ENCODE data around the gene CSRP2.

Gene CSRP2

GRCh38 chr12:76898442-76898841 lies 19.6 kb upstream of the CSRP2 start:
- TF ChIP-seq CTCF (IDR thresholded peaks at IDR 0.05; ENCODE audit: insufficient read depth, low read length, poor library complexity, severe bottlenecking) = no peak
- Histone ChIP-seq H3K36me3 (ENCODE audit: control insufficient read depth, insufficient read depth, low read length) (no peaks in the 10 kb centered on the region), H3K4me3 (replicated peaks; ENCODE audit: low read depth, low read length) (no peak overlapping the region), H3K27me3 (replicated peaks; ENCODE audit: control insufficient read depth, insufficient read depth, low read length) (no peaks in the 10 kb centered on the region)
- DNase-seq (ENCODE audit: extremely low read depth, insufficient read length) = no peak

GRCh38 chr12:76896274-76896673 lies 17.5 kb upstream of the CSRP2 start:
- Histone ChIP-seq H3K27me3 (replicated peaks; ENCODE audit: control insufficient read depth, insufficient read depth, low read length) (no peaks in the 10 kb centered on the region), H3K4me3 (replicated peaks; ENCODE audit: low read depth, low read length) (no peak overlapping the region), H3K36me3 (ENCODE audit: control insufficient read depth, insufficient read depth, low read length) (no peaks in the 10 kb centered on the region)
- no peak for TF ChIP-seq CTCF (IDR thresholded peaks at IDR 0.05; ENCODE audit: insufficient read depth, low read length, poor library complexity, severe bottlenecking)
- DNase-seq (ENCODE audit: extremely low read depth, insufficient read length) = no peak

GRCh38 chr12:76895796-76896195 lies 17.0 kb upstream of the CSRP2 start:
- H3K27me3 ChIP-seq (replicated peaks; ENCODE audit: control insufficient read depth, insufficient read depth, low read length) = no peaks in the 10 kb centered on the region
- no peak overlapping the region for H3K4me3 ChIP-seq (replicated peaks; ENCODE audit: low read depth, low read length)
- no peak for DNase-seq (ENCODE audit: extremely low read depth, insufficient read length)
- TF ChIP-seq CTCF (IDR thresholded peaks at IDR 0.05; ENCODE audit: insufficient read depth, low read length, poor library complexity, severe bottlenecking) = no peak
- H3K36me3 ChIP-seq (ENCODE audit: control insufficient read depth, insufficient read depth, low read length) = no peaks in the 10 kb centered on the region

GRCh38 chr12:76891609-76892008 lies 12.8 kb upstream of the CSRP2 start:
- no peak for DNase-seq (ENCODE audit: extremely low read depth, insufficient read length)
- TF ChIP-seq CTCF (IDR thresholded peaks at IDR 0.05; ENCODE audit: insufficient read depth, low read length, poor library complexity, severe bottlenecking) = no peak
- Histone ChIP-seq H3K36me3 (ENCODE audit: control insufficient read depth, insufficient read depth, low read length) (no peaks in the 10 kb centered on the region), H3K4me3 (replicated peaks; ENCODE audit: low read depth, low read length) (no peak overlapping the region), H3K27me3 (replicated peaks; ENCODE audit: control insufficient read depth, insufficient read depth, low read length) (no peaks in the 10 kb centered on the region)

GRCh38 chr12:76890151-76891143 lies 11.6 kb upstream of the CSRP2 start:
- DNase-seq (ENCODE audit: extremely low read depth, insufficient read length) = no peak
- no peak overlapping the region for H3K4me3 ChIP-seq (replicated peaks; ENCODE audit: low read depth, low read length)
- no peaks in the 10 kb centered on the region for H3K36me3 ChIP-seq (ENCODE audit: control insufficient read depth, insufficient read depth, low read length)
- TF ChIP-seq CTCF (IDR thresholded peaks at IDR 0.05; ENCODE audit: insufficient read depth, low read length, poor library complexity, severe bottlenecking) = no peak
- H3K27me3 ChIP-seq (replicated peaks; ENCODE audit: control insufficient read depth, insufficient read depth, low read length) = no peaks in the 10 kb centered on the region
